ENCODE measurements around the gene WFIKKN2. TPM values are rescaled to one million over a fixed set of nuclear protein-coding genes. Genes with fewer than 3 reads are reported as not detected.

The WFIKKN2 gene
- total and polyA plus RNA-seq, 2 of the 13 experiments (the other 11 are each of a cell fraction or from before 2014, with no cell fraction given): not detected

DNA sequence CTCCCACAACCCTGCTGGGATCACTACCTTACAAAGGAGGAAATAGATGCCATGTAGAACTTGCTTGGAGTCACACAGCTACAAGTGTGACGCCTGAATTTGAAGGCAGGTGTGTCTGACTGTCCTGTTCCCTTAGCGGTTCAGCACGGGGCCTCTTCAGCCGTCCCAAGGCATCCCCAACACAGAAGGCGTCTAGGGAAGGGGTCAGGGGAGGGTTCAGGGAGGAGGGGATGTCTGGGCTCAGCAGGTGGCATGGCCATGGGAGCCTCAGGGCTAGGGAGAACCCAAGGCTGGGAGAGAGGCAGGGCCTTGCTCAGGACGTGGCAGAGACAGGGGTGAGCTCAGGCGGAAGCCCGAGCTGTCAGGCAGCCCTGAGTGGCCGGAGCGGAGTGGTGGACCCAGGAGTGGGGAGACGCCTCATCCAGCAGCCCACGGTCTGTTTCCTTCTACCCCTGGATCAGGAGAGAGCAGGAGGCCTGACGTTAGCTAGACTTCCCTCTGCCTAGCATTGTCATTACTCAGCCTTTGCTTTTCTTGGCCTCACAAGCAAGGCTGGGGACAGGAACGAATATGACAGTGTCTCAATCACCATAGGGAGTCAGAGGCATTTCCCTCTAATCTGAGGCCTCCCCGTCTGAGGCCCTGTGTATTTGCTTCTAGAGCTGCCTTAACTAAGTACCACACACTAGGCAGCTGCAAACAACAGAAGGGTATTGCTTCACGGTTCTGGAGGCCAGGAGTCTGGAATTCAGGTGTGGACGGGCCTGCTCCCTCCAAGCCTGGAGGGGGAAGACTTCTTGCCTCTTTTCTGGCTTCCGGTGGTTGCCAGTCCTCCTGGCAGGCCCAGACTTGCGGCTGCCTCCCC is 36.7 kb upstream of the WFIKKN2 start (continued):
- TF ChIP-seq, protein P1, sequence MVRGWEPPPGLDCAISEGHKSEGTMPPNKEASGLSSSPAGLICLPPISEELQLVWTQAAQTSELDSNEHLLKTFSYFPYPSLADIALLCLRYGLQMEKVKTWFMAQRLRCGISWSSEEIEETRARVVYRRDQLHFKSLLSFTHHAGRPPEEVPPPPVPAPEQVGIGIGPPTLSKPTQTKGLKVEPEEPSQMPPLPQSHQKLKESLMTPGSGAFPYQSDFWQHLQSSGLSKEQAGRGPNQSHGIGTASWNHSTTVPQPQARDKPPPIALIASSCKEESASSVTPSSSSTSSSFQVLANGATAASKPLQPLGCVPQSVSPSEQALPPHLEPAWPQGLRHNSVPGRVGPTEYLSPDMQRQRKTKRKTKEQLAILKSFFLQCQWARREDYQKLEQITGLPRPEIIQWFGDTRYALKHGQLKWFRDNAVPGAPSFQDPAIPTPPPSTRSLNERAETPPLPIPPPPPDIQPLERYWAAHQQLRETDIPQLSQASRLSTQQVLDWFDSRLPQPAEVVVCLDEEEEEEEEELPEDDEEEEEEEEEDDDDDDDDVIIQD (CRISPR knock-in tag; IDR thresholded peaks at IDR 0.05; ENCODE audit: low read depth): no peak
- no peak for TF ChIP-seq ZBTB20 (CRISPR knock-in tag; IDR thresholded peaks at IDR 0.05; ENCODE audit: borderline replicate concordance, low read depth)
- TF ChIP-seq ZFP82 (CRISPR knock-in tag; IDR thresholded peaks at IDR 0.05; ENCODE audit: borderline replicate concordance): no peak
- TF ChIP-seq ZNF230 (CRISPR knock-in tag; IDR thresholded peaks at IDR 0.05): no peak
- TF ChIP-seq CHD2 (IDR thresholded peaks at IDR 0.05; ENCODE audit: low read depth, low read length): no peak
- TF ChIP-seq POLR2A (IDR thresholded peaks at IDR 0.05; ENCODE audit: insufficient read depth in 1 of 2, low read depth in 2 of 2, low read length in 2 of 2): no peak
- TF ChIP-seq KLF16 (CRISPR knock-in tag; IDR thresholded peaks at IDR 0.05): no peak
- TF ChIP-seq, protein P2, sequence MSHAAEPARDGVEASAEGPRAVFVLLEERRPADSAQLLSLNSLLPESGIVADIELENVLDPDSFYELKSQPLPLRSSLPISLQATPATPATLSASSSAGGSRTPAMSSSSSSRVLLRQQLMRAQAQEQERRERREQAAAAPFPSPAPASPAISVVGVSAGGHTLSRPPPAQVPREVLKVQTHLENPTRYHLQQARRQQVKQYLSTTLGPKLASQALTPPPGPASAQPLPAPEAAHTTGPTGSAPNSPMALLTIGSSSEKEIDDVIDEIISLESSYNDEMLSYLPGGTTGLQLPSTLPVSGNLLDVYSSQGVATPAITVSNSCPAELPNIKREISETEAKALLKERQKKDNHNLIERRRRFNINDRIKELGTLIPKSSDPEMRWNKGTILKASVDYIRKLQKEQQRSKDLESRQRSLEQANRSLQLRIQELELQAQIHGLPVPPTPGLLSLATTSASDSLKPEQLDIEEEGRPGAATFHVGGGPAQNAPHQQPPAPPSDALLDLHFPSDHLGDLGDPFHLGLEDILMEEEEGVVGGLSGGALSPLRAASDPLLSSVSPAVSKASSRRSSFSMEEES (CRISPR knock-in tag; IDR thresholded peaks at IDR 0.05): no peak
- TF ChIP-seq, protein P3, sequence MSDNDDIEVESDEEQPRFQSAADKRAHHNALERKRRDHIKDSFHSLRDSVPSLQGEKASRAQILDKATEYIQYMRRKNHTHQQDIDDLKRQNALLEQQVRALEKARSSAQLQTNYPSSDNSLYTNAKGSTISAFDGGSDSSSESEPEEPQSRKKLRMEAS (IDR thresholded peaks at IDR 0.05): no peak
- TF ChIP-seq ZNF720 (CRISPR knock-in tag; IDR thresholded peaks at IDR 0.05): no peak
- TF ChIP-seq ZKSCAN1 (IDR thresholded peaks at IDR 0.05; ENCODE audit: low read length): 0 out of 2 replicates have a peak, but pooled peaks have one; percentile 34
- TF ChIP-seq, protein P4, sequence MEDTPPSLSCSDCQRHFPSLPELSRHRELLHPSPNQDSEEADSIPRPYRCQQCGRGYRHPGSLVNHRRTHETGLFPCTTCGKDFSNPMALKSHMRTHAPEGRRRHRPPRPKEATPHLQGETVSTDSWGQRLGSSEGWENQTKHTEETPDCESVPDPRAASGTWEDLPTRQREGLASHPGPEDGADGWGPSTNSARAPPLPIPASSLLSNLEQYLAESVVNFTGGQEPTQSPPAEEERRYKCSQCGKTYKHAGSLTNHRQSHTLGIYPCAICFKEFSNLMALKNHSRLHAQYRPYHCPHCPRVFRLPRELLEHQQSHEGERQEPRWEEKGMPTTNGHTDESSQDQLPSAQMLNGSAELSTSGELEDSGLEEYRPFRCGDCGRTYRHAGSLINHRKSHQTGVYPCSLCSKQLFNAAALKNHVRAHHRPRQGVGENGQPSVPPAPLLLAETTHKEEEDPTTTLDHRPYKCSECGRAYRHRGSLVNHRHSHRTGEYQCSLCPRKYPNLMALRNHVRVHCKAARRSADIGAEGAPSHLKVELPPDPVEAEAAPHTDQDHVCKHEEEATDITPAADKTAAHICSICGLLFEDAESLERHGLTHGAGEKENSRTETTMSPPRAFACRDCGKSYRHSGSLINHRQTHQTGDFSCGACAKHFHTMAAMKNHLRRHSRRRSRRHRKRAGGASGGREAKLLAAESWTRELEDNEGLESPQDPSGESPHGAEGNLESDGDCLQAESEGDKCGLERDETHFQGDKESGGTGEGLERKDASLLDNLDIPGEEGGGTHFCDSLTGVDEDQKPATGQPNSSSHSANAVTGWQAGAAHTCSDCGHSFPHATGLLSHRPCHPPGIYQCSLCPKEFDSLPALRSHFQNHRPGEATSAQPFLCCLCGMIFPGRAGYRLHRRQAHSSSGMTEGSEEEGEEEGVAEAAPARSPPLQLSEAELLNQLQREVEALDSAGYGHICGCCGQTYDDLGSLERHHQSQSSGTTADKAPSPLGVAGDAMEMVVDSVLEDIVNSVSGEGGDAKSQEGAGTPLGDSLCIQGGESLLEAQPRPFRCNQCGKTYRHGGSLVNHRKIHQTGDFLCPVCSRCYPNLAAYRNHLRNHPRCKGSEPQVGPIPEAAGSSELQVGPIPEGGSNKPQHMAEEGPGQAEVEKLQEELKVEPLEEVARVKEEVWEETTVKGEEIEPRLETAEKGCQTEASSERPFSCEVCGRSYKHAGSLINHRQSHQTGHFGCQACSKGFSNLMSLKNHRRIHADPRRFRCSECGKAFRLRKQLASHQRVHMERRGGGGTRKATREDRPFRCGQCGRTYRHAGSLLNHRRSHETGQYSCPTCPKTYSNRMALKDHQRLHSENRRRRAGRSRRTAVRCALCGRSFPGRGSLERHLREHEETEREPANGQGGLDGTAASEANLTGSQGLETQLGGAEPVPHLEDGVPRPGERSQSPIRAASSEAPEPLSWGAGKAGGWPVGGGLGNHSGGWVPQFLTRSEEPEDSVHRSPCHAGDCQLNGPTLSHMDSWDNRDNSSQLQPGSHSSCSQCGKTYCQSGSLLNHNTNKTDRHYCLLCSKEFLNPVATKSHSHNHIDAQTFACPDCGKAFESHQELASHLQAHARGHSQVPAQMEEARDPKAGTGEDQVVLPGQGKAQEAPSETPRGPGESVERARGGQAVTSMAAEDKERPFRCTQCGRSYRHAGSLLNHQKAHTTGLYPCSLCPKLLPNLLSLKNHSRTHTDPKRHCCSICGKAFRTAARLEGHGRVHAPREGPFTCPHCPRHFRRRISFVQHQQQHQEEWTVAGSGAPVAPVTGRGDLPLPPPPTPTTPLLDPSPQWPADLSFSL (CRISPR knock-in tag; IDR thresholded peaks at IDR 0.05): no peak
- TF ChIP-seq KDM4B (CRISPR knock-in tag; IDR thresholded peaks at IDR 0.05): no peak
- TF ChIP-seq, protein P5, sequence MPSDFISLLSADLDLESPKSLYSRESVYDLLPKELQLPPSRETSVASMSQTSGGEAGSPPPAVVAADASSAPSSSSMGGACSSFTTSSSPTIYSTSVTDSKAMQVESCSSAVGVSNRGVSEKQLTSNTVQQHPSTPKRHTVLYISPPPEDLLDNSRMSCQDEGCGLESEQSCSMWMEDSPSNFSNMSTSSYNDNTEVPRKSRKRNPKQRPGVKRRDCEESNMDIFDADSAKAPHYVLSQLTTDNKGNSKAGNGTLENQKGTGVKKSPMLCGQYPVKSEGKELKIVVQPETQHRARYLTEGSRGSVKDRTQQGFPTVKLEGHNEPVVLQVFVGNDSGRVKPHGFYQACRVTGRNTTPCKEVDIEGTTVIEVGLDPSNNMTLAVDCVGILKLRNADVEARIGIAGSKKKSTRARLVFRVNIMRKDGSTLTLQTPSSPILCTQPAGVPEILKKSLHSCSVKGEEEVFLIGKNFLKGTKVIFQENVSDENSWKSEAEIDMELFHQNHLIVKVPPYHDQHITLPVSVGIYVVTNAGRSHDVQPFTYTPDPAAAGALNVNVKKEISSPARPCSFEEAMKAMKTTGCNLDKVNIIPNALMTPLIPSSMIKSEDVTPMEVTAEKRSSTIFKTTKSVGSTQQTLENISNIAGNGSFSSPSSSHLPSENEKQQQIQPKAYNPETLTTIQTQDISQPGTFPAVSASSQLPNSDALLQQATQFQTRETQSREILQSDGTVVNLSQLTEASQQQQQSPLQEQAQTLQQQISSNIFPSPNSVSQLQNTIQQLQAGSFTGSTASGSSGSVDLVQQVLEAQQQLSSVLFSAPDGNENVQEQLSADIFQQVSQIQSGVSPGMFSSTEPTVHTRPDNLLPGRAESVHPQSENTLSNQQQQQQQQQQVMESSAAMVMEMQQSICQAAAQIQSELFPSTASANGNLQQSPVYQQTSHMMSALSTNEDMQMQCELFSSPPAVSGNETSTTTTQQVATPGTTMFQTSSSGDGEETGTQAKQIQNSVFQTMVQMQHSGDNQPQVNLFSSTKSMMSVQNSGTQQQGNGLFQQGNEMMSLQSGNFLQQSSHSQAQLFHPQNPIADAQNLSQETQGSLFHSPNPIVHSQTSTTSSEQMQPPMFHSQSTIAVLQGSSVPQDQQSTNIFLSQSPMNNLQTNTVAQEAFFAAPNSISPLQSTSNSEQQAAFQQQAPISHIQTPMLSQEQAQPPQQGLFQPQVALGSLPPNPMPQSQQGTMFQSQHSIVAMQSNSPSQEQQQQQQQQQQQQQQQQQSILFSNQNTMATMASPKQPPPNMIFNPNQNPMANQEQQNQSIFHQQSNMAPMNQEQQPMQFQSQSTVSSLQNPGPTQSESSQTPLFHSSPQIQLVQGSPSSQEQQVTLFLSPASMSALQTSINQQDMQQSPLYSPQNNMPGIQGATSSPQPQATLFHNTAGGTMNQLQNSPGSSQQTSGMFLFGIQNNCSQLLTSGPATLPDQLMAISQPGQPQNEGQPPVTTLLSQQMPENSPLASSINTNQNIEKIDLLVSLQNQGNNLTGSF (CRISPR knock-in tag; IDR thresholded peaks at IDR 0.05): no peak
